GM18498 (cell line): ENCODE results near the gene CD74.
"Not testable (repeated sequence)": the region's sequence is repeated elsewhere in the genome, so short reads cannot be mapped to it uniquely, and the experiment has no call there.

Experiments
- ATAC-seq: cut with Tn5 transposase; IDR thresholded peaks from one replicate; pipeline ENCODE4 v1.9.1; 2021; ENCODE audit warnings: mild to moderate bottlenecking, moderate library complexity; ENCODE audit not compliant: unreplicated experiment

CD74 gene

DNA sequence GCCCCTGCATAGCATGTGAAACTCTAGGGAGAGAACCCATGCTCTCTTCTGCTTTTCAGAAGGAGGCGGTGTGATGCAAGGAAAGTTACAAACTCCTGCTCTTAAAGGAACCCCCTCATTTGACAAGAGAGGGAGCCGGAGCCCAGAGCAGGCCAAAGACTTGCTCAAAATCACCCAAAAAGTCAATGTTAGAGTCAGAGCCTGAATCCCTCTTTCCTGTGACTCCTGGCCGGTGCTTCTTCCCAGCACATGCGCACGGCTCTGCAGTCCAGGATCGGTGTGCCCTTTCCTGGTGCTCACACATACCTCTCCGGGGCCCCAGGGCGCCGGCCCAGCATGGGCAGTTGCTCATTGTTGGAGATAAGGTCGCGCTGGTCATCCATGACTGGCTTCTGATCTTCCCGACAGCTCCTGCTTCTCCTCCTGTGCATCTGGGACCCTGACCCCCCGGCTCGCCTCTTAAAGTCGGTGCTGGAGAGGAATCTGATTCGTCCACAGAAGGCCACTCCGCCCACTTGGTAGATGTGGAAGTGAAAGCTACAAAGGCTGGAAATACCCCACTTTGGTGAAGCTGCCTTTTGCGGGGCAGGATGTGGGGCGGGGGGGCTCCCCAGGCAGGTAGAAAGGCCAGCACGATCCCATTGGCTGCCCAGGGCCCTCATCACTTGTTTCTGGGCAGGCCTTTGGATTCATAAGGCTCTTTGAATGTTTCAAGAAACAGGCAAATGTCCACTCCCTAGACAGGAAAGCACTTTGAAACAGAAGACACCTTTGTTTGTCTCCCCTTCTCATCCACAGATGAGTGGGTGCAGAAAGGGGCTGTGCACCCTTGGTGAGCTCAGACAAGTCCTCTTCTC lies at the start of gene CD74:
CD74 (minus strand) TSS at position 592 of the 857 bp plus-strand sequence; CDS start at position 431, 161 bp downstream.
- peak; percentile 76 for ATAC-seq

DNA sequence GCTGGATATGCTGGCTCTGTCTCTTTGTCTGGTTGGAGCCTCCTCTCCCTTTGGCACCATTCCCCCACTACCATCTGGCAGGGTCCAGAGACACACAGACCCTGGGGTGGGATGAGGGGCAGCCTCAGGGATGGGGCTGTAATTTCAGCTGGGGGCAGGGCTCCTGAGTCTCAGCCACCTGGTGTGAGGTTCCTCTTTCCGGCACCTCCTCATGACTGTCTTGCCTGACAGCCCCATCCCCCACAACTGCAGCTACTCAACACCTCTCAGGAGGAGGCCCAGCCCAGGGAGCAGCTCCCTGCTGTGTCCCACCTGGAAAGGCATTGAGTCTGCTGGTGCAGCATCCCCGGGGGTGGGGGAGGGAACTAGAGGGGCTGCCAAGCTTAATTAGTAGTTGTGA lies 48.5 kb upstream of the CD74 start:
- peak; percentile 84 for ATAC-seq

DNA sequence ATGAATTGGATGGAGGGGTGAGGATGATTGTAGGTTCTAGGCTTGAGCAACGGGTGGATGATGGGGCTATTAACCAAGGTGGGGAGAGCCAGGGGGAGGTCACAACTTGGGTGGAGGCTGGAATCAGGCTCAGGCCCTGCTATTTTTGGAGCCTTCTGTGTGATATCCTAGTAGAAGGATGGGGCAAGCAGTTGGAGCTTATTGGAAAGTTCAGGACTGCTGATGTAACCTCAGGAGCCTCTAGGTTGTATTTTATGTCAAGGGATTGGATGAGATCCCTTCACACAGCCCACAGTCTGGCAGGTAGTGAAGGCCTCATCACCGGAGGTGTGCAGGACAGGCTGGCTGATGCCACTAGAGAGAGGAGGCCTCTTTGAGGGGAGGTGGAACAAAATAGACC lies 48.1 kb upstream of the CD74 start:
- ATAC-seq, result no peak

DNA sequence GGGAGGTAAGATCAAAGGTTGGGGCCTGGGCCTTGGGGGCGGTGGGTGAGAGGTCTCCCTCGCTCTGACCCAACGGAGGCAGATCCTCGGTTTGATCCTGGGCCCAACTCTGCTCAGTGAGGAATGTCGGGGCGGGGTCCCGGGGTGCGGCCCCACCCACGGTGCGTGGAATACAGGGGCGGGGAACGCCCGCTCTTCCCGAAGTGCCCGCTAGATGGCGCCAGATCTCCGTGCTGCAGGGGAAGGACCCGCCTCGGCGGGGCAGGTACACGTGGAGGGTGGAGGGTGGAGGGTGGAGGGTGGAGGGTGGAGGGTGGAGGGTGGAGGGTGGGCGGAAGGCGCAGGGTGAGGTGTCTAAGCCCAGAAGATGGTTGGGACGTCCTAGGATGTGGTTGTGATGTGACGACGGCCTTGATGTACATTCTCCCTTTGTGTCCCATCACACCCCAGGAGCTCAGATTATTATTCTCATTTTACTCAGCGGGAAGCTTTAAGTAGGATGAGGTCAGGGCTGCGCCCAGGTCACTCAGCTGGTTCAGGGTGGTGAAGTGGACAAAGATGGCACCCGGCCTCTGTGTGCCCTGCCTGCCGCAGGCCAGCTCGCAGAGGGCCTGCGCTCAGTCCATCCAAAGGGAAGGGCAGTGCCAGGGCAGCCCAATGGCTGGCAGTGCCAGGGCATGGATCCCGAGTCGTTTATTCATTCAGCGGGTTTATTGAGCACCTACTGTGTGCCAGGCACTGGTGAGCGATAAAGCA lies 46.3 kb upstream of the CD74 start:
- peak; percentile 76 for ATAC-seq

DNA sequence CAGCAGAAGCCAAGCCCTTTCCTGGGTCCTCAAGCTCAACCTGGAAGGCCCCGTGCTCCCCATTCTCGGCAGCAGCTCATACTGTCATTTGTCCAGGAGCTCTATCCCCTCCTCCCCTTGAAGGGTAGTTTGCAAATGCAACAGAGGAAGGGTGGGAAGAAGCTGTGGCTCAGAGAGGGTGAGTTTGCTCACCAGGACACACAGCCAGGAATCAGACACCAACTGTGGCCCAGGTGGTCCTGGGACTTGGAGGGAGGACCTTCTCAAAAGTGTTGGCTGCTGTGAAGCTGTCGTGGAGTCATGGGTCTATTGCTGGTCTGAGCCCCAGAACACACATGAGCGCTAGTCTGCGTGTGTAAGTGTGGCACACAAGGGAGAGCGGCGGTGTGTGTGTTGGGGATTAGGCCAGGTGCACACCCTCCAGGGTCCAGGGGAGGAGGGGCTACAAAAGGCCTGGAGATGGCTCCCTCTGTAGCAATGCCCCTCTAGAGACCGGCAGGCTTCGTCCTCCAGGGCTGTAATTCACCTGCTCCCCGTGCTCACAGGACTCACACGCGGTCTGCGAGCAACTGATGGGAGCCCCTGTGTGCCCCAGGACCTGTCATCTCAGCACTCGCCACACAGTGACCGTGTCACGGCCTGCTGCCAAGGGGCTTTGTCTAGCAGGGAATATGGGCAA lies 45.0 kb upstream of the CD74 start:
- no peak for ATAC-seq

DNA sequence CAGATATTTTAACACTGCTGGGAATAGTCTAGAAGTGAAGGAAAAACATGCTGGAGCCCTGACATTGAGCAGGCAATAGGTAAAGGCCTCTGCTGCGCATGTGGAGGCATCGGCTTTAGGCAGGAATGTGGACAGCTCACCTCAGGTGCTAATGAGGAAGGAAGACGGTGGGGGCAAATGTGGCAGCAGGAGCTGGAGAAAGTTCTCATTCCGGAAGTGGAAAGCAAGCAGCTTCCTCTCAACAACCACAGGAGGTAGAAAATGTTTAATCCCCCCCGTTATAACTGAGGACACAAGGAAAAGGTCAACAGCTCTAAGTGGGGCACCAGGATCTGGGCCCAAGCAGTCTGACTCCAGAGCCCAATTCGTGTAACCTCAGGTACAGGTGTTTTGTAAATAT lies 44.4 kb upstream of the CD74 start:
- no peak for ATAC-seq

DNA sequence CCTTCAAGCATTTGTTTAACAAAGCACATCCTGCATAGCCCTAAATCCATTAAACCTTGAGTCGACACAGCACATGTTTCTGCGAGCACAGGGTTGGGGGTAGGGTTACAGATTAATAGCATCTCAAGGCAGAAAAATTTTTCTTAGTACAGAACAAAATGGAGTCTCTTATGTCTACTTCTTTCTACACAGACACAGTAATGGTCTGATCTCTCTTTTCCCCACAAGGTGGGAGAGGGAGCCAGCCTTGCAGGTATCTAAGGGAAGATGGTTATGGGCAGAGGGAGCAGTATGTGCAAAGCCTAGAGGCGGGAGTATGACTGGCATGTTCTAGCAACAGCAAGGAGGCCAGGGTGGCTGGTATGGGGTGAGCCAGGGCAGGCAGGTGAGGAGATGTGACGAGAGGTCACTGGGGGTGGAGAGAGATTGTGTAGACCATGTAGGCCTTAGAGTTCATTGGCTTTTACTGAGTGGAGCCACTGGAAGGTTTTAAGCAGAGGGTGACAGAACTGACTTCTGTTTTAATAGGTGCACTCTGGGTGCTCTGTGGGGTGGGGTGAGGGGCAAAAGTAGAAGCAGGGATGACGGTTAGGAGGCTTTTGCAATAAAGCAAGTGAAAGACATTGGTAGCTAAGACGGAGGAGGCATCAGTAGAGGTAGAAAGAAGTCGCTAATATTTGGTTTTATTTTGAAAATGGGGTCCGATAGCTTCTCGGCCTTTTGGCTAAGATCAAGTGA lies 42.0 kb upstream of the CD74 start:
- ATAC-seq, result no peak

DNA sequence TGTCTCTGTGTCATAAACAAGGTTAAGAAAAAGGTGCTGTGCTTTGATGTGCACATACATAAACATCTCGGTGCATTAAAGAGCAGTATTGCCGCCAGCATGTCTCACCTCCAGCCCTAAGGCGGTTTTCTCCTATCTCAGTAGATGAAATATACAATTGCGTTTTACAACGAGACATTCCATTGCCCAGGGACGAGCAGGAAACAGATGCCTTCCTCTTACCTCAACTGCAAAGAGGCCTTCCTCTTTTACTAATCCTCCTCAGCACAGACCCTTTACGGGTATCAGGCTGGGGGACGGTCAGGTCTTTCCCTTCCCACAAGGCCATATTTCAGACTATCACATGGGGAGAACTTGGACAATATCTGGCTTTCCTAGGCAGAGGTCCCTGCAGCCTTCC lies 41.3 kb upstream of the CD74 start:
- ATAC-seq, result not testable (repeated sequence)

DNA sequence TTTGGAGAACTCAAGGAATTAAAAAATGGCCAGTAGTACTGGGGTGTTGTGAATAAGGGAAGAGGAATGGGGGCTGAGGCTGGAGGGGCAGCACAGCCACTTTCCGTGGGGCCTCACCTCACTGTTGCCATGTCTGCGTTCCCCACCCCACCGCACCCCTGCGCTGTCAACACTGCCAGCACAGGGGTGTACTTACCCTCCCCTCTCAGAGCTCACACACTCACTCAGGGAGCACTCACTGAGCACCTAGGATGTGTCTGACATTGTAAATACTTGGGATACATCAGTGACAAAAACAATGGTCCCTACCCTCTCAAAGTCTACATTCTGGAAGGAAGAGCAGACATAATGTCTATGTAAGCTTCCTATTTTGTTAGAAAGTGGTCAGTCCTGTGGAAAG lies 40.2 kb upstream of the CD74 start:
- no peak for ATAC-seq

DNA sequence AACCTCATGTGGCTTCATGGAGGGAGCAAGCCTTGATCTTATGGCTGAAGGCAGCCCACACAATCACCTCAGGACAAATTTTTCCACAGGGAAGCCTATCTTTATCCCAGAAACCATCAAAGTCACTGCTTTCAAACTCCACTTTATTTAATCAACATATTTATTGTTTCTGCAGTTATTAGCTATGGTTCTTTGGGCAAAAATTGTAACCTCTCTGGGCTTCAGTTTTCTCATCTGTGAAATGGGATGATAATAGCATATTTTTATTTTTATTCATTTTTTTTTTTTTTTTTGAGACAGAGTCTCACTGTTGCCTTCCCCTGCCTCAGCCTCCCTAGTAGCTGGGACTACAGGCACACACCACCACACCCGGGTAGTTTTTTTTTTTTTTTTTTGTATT lies 38.9 kb upstream of the CD74 start:
- no peak for ATAC-seq

DNA sequence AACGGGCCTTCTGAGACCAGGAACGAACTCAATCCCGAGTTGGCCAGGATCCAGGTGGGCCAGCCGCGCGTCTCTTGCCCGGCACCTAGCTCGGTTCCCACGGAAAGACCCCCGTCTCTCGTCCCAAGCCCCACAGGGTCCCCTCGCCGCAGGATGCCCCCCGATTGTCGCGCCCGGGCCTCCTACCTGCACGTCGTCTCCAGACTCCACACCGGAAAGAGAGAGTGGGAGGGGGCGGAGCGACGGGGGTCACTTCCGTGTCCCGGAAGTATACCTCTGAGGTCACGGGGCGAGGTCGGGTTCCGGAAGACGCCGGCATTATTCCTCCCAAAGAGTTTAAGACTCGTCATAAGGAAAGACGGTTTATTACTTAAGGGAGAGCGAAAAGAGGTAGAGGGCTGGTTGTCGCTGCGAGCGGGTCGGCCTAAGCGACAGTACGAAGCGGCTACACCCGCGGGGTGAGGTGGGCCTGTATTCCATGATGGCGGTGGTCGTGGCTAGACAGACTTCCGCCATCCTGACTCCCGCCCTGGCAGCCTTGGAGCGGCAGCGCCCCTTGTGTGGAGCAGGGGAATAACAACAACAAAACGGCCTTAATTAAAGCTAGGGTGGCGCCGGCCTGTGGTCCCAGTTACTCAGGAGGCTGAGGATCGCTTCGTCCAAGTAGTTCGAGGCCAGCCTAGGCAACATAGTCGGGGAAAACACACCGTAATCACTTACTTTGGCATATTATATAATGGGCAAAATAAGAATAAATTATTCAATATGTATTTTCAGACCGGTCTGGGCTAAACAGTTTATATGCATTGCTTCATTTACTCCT lies 37.0 kb upstream of the CD74 start, which contains the start of gene RPS14:
RPS14 (minus strand) TSS at position 223 of the 823 bp plus-strand sequence. CDS start 2,006 bp downstream, outside the sequence.
- peak; percentile 93 for ATAC-seq

DNA sequence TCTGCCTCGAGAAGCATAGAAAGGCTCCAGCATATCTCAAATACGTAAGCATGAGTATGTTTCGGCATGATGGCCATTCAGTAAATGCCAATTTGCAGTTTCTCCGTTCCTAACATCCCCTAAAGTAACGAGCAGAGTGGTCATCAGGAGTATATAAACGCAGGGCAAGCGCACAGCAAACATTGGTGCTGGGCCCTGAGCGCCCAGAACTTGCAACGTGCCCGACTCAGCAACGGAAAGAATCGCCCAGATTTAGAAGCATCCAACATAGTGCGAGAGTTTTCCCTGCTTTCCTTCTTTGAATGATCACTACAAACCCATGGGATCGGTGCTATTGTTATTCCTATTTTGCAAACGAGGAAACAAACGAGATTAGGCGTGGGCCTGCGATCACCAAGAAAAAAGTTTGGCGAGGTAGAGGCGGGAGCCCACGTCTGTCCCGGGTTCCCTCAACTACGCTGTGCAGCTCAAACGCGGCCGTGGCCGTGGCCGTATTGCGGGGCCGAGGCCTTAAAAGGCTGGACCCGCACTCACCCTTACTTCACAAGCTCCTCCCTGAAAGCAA lies 36.3 kb upstream of the CD74 start:
- ATAC-seq, result peak; percentile 35

DNA sequence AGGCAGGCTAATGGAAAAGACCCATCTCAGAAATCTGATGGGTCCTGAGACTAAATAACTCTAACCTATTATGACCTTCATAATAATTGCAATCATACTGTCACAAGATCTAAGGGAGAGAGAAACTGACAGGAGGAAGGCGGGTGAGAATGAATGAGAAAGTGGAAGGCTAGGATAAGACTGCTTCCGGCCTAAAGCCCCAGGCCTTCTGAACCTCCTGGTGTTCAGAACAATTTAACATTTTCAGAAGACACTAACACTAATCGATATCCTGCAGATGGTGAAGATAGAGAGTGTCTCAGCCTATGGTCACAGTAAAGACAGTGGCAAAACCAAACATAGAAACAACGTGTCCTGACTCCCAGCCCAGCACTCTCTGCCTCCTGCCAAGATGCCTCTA lies 35.6 kb upstream of the CD74 start:
- no peak for ATAC-seq

DNA sequence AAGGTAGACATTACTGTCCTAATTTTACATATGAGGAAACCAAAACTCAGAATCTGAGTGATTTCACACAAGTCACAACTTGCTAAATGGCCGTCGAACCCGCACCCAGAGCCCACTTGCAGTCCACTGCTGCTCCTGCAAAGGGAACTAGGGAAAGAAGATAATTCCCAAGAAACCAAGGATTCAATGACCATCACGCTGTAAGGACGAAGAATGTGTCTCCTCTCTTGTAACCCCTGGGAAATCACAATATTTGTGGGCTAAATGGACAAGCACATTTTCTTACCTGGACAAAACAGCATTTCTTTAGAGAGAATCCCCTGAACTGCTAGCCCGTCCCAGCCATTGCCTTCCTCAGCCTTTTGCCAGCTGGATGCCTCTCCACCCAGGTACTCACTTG lies 34.5 kb upstream of the CD74 start:
- no peak for ATAC-seq

DNA sequence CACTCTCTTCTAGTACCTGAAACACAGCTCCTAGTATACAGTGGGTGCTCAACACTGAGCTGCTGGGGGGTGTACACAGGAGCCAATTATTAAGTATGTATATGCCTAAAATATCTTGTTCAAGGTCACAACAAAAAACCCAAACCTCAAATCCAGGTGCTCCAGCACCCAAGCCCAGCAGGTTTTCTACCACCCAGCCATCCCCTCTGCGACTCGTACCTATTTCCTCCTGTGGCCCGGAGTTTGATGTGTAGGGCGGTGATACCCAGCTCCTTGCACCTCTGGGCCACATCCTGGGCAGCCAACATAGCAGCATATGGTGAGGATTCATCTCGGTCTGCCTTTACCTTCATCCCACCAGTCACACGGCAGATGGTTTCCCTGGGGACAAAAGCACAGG lies 33.9 kb upstream of the CD74 start:
- ATAC-seq, result no peak

DNA sequence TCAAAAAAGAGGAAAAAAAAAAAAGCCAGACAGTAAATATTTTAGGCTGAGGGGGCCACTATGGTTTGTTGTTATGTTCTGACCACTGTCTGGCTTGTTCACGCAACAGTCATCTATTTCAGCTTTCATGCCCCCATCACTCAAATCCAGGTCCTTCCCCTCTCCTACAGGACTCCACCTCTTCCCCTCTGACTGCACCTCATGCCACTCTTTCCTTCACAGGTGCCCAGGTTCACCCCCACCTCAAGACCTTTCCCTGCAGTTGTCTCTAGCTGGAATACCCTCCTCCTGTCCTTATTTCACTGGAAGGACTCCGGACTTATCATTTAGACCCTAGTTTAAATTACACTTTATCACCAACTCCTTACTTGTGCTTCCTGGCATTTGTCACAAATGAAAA lies 33.4 kb upstream of the CD74 start:
- no peak for ATAC-seq

DNA sequence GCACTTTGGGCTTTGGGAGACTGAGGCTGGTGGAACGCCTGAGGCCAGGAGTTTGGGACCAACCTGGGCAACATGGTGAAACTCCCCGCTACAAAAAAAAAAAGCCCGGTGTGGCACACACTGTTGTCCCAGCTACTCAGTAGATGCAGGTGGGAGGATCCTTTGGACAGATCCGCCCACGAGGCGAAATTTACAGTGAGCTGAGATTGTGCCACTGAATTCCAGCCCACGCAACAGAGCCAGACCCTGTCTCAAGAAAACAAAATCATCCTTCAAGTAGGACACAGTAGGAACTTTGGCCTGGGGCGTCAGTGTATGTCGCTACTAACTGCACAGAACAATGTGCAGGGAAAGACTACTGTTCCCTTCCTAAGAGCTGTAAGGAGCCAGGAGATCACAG lies 32.1 kb upstream of the CD74 start:
- no peak for ATAC-seq

DNA sequence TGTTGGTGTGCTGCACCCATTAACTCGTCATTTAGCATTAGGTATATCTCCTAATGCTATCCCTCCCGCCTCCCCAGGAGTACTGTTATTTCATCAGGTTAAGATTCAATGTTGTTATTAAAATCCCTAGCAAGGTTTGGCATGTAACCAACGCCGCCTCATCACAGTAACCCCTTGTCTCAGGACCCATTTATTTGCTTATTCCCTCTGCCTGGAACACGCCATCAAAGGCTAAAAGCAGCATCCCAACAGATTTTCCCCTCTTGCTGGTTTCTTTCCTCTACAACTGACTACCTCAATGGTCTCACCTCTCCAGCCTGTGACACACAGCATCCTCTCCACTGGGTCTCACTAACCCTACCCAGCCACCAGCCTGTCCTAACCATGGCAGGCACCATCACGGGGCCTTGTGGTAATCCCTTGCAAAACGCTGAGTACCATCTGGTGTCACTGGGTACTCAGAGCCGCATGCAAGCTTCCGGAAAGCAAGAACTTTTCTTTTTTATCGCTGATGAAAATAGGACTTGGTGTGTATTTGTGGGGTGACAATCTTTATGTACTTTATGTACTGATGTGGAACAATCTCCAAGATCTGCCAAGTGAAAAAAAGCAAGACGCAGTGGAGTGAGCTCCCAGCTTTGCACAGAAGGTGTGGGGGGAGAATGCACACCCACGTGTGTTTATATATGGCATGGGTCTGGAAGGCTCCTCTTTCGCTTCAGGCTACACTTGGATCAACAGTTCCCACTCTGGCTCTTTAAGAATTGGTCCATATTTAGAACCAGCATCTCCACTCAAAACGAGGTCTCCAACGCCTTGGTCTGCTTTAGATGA lies 30.7 kb upstream of the CD74 start:
- no peak for ATAC-seq

DNA sequence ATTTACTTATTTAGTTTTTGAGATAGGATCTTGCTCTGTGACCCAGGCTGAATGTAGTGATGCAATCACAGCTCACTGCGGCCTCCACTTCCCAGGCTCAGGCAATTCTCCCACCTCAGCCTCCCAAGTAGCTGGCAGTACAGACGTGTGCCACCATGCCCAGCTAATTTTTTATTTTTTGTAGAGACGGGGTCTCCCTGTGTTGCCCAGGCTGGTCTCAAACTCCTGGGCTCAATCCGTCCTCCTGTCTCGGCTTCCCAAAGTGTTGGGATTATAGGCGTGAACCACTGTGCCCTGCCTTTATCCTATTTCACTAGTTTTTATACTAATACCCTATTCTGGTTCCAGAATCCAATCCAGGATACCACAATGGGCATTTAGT lies 30.0 kb upstream of the CD74 start:
- no peak for ATAC-seq
